HG03159 (cell line): ENCODE data around the gene NUDCD3.
"Not testable (repeated sequence)": the region's sequence is repeated elsewhere in the genome, so short reads cannot be mapped to it uniquely, and the experiment has no call there.

ENCODE experiments used
- ATAC-seq: cut with Tn5 transposase; IDR thresholded peaks from one replicate; pipeline ENCODE4 v1.9.1; 2021; ENCODE audit warnings: mild to moderate bottlenecking, moderate library complexity; ENCODE audit not compliant: unreplicated experiment

The NUDCD3 gene

GRCh38 chr7:44518761-44519160, 28.3 kb upstream of the NUDCD3 start:
- no peak for ATAC-seq

GRCh38 chr7:44517175-44517574, 26.7 kb upstream of the NUDCD3 start:
- ATAC-seq: no peak

- ATAC-seq: no peak
Observed at GRCh38 chr7:44515590-44516268, 25.3 kb upstream of the NUDCD3 start.

- no peak for ATAC-seq
Observed at GRCh38 chr7:44512736-44513135, 22.3 kb upstream of the NUDCD3 start.

GRCh38 chr7:44511863-44512468, 21.5 kb upstream of the NUDCD3 start:
- no peak for ATAC-seq

GRCh38 chr7:44511236-44511635, 20.8 kb upstream of the NUDCD3 start:
- no peak for ATAC-seq

GRCh38 chr7:44508328-44509030, 18.0 kb upstream of the NUDCD3 start:
- no peak for ATAC-seq

- ATAC-seq: not testable (repeated sequence)
Observed at GRCh38 chr7:44506592-44507288, 16.3 kb upstream of the NUDCD3 start.

- no peak for ATAC-seq
Observed at GRCh38 chr7:44505595-44505994, 15.1 kb upstream of the NUDCD3 start.

GRCh38 chr7:44498230-44498954, 7.9 kb upstream of the NUDCD3 start:
- no peak for ATAC-seq

GRCh38 chr7:44497155-44498027, 6.9 kb upstream of the NUDCD3 start:
- no peak for ATAC-seq

GRCh38 chr7:44496385-44496784, 5.9 kb upstream of the NUDCD3 start:
- no peak for ATAC-seq

- no peak for ATAC-seq
Observed at GRCh38 chr7:44494960-44495359, 4.5 kb upstream of the NUDCD3 start.

GRCh38 chr7:44491229-44491628, 771 bp upstream of the NUDCD3 start:
- ATAC-seq: no peak

- ATAC-seq: peak; percentile 29
Observed at GRCh38 chr7:44489955-44490350, 505 bp downstream of the NUDCD3 start.

- no peak for ATAC-seq
Observed at GRCh38 chr7:44488955-44489354, 1.5 kb downstream of the NUDCD3 start.

GRCh38 chr7:44486693-44487092, 3.8 kb downstream of the NUDCD3 start:
- ATAC-seq: no peak

GRCh38 chr7:44486001-44486400, 4.5 kb downstream of the NUDCD3 start:
- ATAC-seq: no peak

GRCh38 chr7:44484482-44485313, 5.8 kb downstream of the NUDCD3 start:
- ATAC-seq: no peak
